Upper lobe of left lung (tissue), 6 donors: Measurements from ENCODE around the gene PRTFDC1. TPM values are rescaled to one million over a fixed set of nuclear protein-coding genes. Genes with fewer than 3 reads are reported as not detected.

Experiments used
- ATAC-seq, 2 donors: fragments of 200-7000 bp; cut with Tn5 transposase; one replicate each; pipeline ENCODE4 v1.9.1; 2022; ENCODE audit warnings: mild to moderate bottlenecking in 2 of 2, moderate library complexity in 2 of 2; ENCODE audit not compliant: low FRiP score in 2 of 2
- DNase-seq, 2 donors: peaks; one replicate each; pipeline ENCODE4 v3.0.0-alpha.2; 2019 to 2020
- H3K27ac ChIP-seq, 4 donors: fragments of 200-600 bp; sonication (generic); one replicate each; pipeline ENCODE4 v1.5.1; 2016 to 2019
- H3K27me3 ChIP-seq, 4 donors: fragments of 200-600 bp; sonication (generic); one replicate each; pipeline ENCODE4 v1.5.1; 2017 to 2019
- H3K36me3 ChIP-seq, 4 donors: fragments of 200-600 bp; sonication (generic); one replicate each; pipeline ENCODE4 v1.5.1; 2016 to 2019
- H3K4me1 ChIP-seq, 4 donors: fragments of 200-600 bp; sonication (generic); one replicate each; pipeline ENCODE4 v1.5.1; 2018 to 2019
- H3K4me3 ChIP-seq, 4 donors: fragments of 200-600 bp; sonication (generic); one replicate each; pipeline ENCODE4 v1.5.1; 2017 to 2019; ENCODE audit warnings: mild to moderate bottlenecking in 2 of 4, moderate library complexity in 1 of 4
- H3K9me3 ChIP-seq, 4 donors: fragments of 200-600 bp; sonication (generic); one replicate each; pipeline ENCODE4 v1.5.1; 2018 to 2019
- EP300 ChIP-seq, 4 donors: sonication (generic); formaldehyde crosslinking; IDR thresholded peaks; one replicate each; pipeline ENCODE4 v1.5.1; 2017; ENCODE audit warnings: antibody characterized with exemption in 4 of 4, control low read depth in 2 of 4
- POLR2A ChIP-seq, 4 donors: fragments of 450-650 bp; IDR thresholded peaks; one replicate each; pipeline ENCODE4 v1.5.1; 2016 to 2017; ENCODE audit warnings: antibody characterized with exemption in 4 of 4, mild to moderate bottlenecking in 2 of 4
- POLR2AphosphoS5 ChIP-seq, 2 donors: sonication (generic); formaldehyde crosslinking; IDR thresholded peaks; one replicate each; pipeline ENCODE4 v1.5.1; 2017; ENCODE audit warnings: antibody characterized with exemption in 2 of 2
- WGBS, 2 donors: methylation state at CpG; one replicate each; pipeline ENCODE4 v1.1.5; 2017 to 2018; 5-methylcytosine and 5-hydroxymethylcytosine counted together
- total RNA-seq, 6 donors: library from RNA; depleted of rRNA in 4 of 6; stranded (reverse); fragments of >200 nt in 4 of 6; gene quantifications; one replicate each; pipeline versions ENCODE4 v1.1.0 to v1.2.1, GENCODE V29; 2016 to 2021
- TF ChIP-seq, protein P1 (sequence below), 6 experiments: fragments of 450-650 bp in 4 of 6; fragments of 200-600 bp in 2 of 6; sonication (generic) in 2 of 6; IDR thresholded peaks; one replicate each; pipeline ENCODE4 v1.5.1; 2016 to 2019; ENCODE audit warnings: antibody characterized with exemption in 6 of 6
- donor health status: DM: no; HTN: no; CAD: no; lungs with moderate emphysema.
- donor health status: DM: no; HTN: yes; CAD: no; lungs with severe emphysema.

PRTFDC1 gene
- total RNA-seq, 6 donors from 2014 or later: 0.91 to 3.9 (median 2.3) TPM

- H3K27ac ChIP-seq: no peak overlapping the region
- no peak for TF ChIP-seq EP300 (IDR thresholded peaks at IDR 0.05)
- no peak for TF ChIP-seq POLR2A (IDR thresholded peaks at IDR 0.05)
- TF ChIP-seq POLR2AphosphoS5 (IDR thresholded peaks at IDR 0.05): no peak
- TF ChIP-seq, protein P1, sequence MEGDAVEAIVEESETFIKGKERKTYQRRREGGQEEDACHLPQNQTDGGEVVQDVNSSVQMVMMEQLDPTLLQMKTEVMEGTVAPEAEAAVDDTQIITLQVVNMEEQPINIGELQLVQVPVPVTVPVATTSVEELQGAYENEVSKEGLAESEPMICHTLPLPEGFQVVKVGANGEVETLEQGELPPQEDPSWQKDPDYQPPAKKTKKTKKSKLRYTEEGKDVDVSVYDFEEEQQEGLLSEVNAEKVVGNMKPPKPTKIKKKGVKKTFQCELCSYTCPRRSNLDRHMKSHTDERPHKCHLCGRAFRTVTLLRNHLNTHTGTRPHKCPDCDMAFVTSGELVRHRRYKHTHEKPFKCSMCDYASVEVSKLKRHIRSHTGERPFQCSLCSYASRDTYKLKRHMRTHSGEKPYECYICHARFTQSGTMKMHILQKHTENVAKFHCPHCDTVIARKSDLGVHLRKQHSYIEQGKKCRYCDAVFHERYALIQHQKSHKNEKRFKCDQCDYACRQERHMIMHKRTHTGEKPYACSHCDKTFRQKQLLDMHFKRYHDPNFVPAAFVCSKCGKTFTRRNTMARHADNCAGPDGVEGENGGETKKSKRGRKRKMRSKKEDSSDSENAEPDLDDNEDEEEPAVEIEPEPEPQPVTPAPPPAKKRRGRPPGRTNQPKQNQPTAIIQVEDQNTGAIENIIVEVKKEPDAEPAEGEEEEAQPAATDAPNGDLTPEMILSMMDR (IDR thresholded peaks at IDR 0.05): no peak
- WGBS, 2 donors: 66 to 76% methylated on average over 2 of the region's 2 CpGs
- no peaks in the 10 kb centered on the region for H3K9me3 ChIP-seq
- H3K27me3 ChIP-seq: no peaks in the 10 kb centered on the region
- ATAC-seq (no peak), DNase-seq (no peak)
- H3K36me3 ChIP-seq: no peaks in the 10 kb centered on the region
- H3K4me1 ChIP-seq: peaks cover 0 to 5% (median 2%) of the 10 kb centered on the region in 4 donors
- H3K4me3 ChIP-seq: no peak overlapping the region
These were observed 129.8 kb downstream of the PRTFDC1 start for GRCh38 chr10:24822590-24822989.

DNA sequence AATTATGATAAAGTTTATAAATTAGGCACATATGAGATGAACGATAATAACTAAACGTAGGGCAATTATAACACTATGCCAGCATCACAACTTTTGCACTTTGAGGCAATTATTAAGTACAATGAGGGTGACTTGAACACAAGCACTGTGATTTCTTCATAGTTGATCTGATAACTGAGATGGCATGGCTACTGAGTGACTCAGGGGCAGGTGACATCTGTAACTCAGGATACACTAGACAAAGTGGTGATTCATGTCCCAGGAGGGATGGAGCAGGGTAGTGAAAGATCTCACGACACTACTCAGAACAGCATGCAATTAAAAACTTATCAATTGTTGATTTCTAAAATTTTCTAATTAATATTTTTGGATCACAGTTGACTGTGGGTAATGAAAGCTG lies 130.4 kb downstream of the PRTFDC1 start:
- Histone ChIP-seq H3K36me3 (no peaks in the 10 kb centered on the region), H3K4me3 (no peak overlapping the region), H3K27ac (no peak overlapping the region), H3K9me3 (no peaks in the 10 kb centered on the region), H3K4me1 (peaks cover 0 to 5% (median 2%) of the 10 kb centered on the region in 4 donors), H3K27me3 (no peaks in the 10 kb centered on the region)
- 95 to 96% methylated on average over 3 of the region's 3 CpGs for WGBS, 2 donors
- DNase-seq: no peak
- ATAC-seq: no peak
- TF ChIP-seq POLR2A (IDR thresholded peaks at IDR 0.05): no peak
- TF ChIP-seq EP300 (IDR thresholded peaks at IDR 0.05): no peak
- no peak for TF ChIP-seq POLR2AphosphoS5 (IDR thresholded peaks at IDR 0.05)
- TF ChIP-seq, protein P1 (IDR thresholded peaks at IDR 0.05): no peak

- Histone ChIP-seq H3K27me3 (no peaks in the 10 kb centered on the region), H3K36me3 (no peaks in the 10 kb centered on the region), H3K9me3 (no peaks in the 10 kb centered on the region), H3K27ac (no peak overlapping the region), H3K4me3 (no peak overlapping the region), H3K4me1 (no peaks in the 10 kb centered on the region)
- WGBS, 2 donors: 74 to 84% methylated on average over 6 of the region's 6 CpGs
- no peak for DNase-seq
- no peak for ATAC-seq
- TF ChIP-seq EP300 (IDR thresholded peaks at IDR 0.05) (no peak), POLR2AphosphoS5 (IDR thresholded peaks at IDR 0.05) (no peak), POLR2A (IDR thresholded peaks at IDR 0.05) (no peak)
- TF ChIP-seq, protein P1 (IDR thresholded peaks at IDR 0.05): no peak
These were observed 135.5 kb downstream of the PRTFDC1 start for GRCh38 chr10:24816868-24817396.

- ATAC-seq (no peak), DNase-seq (no peak)
- TF ChIP-seq, protein P1 (IDR thresholded peaks at IDR 0.05): no peak
- TF ChIP-seq POLR2A (IDR thresholded peaks at IDR 0.05): no peak
- no peak for TF ChIP-seq POLR2AphosphoS5 (IDR thresholded peaks at IDR 0.05)
- TF ChIP-seq EP300 (IDR thresholded peaks at IDR 0.05): no peak
- H3K27ac ChIP-seq: no peak overlapping the region
- H3K27me3 ChIP-seq: no peaks in the 10 kb centered on the region
- no peak overlapping the region for H3K4me3 ChIP-seq
- H3K9me3 ChIP-seq: no peaks in the 10 kb centered on the region
- WGBS, 2 donors: 82 to 87% methylated on average over 11 of the region's 11 CpGs
- H3K36me3 ChIP-seq: no peaks in the 10 kb centered on the region
- no peaks in the 10 kb centered on the region for H3K4me1 ChIP-seq
These were observed 137.7 kb downstream of the PRTFDC1 start for GRCh38 chr10:24814568-24815313.
